Measurements from ENCODE around the gene PRICKLE1.

The PRICKLE1 gene

DNA sequence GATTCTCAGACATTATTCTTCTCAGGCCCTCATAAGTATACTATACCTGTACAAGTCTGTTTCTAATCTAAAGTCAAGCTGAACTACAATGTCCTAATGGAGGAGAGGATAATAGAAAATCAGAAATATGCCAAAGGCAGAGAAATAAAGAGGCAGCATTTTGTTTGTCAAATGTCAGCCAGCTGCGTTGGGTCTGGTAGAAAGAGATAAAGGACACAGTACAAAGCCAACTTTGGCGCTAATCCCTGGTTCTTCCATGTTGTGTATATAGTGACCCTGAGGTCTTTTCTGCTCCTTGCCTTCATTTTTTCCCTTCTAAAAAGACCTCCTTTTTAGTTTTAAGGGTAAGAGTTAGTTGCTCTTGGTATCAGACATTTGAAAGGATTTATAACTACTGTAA, 103.1 kb downstream of the PRICKLE1 start:
- no peak for DNase-seq

GRCh38 chr12:42485823-42486222, 103.7 kb downstream of the PRICKLE1 start:
- DNase-seq: no peak

DNA sequence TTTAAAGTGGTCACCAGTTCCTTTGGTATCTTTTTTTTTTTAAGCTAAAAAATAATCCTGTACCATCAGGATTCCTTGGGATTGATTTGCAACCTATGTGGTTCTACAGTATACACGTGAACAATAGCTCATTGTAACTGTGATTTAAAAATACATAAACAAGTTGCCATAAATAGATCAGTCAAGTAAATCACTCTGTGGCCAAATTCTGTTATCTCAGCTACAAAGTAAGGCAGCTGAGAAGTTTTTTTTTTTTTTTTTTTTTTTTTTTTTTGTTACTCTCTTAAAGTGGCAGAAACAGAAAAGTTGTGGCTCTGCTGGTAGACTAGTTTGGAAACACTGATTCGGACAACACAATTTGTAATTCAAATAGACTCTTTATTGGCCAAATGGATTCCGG, 104.5 kb downstream of the PRICKLE1 start:
- DNase-seq: no peak

- no peak for DNase-seq
Observed at GRCh38 chr12:42483521-42483790, 106.1 kb downstream of the PRICKLE1 start.

- peak; percentile 28 for DNase-seq
Observed at GRCh38 chr12:42482748-42483520, 106.6 kb downstream of the PRICKLE1 start.

- no peak for DNase-seq
Observed at GRCh38 chr12:42482041-42482747, 107.4 kb downstream of the PRICKLE1 start.

DNA sequence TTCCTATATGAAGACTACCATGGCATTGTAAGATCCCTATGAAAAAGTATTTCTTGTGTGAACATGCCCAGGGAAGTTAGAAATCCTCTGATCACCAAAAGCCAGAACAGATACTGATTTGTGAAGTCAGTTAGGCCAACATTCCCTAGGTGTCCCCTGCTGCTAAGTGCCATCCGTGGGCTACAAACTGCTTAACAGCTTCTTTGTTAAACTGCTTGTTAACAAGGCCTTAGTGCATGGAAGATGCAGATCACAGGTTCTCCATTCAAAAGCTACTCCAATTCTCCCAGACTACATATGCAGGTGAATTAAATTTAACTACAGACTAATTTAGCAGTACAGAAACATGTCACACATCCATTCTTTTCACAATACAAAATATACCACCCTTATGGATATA, 108.2 kb downstream of the PRICKLE1 start:
- no peak for DNase-seq

DNA sequence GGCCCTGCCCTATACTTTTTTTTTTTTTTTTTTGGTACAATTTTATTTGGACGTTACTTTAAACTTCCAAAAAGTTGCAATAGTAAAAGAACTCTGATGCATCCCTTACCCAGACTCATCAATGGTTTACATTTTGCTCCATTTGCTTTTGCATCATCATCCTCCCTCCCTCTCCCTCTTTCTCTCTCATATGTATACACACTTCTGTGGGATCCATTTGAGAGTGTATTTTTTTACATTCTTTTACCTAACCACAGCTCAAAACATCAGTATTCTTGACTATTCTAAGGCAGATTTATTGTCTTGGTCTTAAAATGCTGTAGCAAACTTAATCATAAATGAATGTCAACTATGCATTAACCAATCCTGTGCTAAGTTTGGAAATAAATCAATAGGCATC, 111.6 kb downstream of the PRICKLE1 start:
- no peak for DNase-seq

DNA sequence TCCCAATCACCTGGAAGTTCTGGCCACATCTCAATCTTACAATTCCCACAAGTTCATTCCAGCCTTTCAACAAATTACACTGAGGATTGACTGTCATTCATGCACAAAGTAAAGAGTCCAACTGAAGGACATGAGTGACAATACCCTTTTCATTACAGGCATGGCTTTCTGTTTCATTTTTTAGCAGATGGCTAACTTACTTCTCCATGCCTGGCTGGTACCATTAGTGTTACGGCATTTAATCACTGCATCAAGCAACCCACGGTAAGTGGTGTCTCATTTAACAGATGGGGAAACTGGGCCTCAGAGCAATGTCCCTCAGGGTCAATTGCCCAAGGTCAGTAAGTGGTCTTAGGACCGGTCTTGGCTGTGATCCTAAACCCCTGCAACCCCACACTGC, 114.4 kb downstream of the PRICKLE1 start:
- DNase-seq: no peak

- DNase-seq: no peak
Observed at GRCh38 chr12:42474391-42474790, 115.2 kb downstream of the PRICKLE1 start.

GRCh38 chr12:42473561-42473960, 116.0 kb downstream of the PRICKLE1 start:
- DNase-seq: no peak

GRCh38 chr12:42473130-42473529, 116.4 kb downstream of the PRICKLE1 start:
- DNase-seq: no peak

GRCh38 chr12:42472376-42472775, 117.2 kb downstream of the PRICKLE1 start:
- DNase-seq: no peak

GRCh38 chr12:42469355-42470175, 120.0 kb downstream of the PRICKLE1 start:
- no peak for DNase-seq

DNA sequence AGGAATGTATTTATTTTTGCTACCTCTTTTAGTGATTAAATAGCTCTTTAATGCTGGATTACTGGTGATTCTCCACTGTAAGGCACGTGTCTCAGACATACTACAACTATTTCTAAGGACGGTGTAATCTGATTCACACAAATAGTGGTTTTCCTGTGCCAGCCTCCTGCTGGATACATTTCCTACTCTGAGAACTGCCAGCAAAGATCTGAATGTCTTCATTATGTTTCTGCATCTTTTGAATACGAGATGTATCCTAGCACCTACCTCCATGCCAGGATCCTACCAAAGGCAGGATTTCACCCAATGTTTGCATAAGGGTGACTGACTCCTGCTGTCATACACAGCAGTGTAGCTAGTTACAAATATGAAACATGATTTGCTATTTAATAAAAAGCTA, 120.6 kb downstream of the PRICKLE1 start:
- DNase-seq: no peak

- no peak for DNase-seq
Observed at GRCh38 chr12:42468341-42468821, 121.2 kb downstream of the PRICKLE1 start.

GRCh38 chr12:42463671-42464070, 125.9 kb downstream of the PRICKLE1 start:
- DNase-seq: no peak

GRCh38 chr12:42462486-42462885, 127.1 kb downstream of the PRICKLE1 start:
- DNase-seq: no peak

- no peak for DNase-seq
Observed at GRCh38 chr12:42459336-42459847, 130.2 kb downstream of the PRICKLE1 start.

- DNase-seq: no peak
Observed at GRCh38 chr12:42458575-42458974, 131.0 kb downstream of the PRICKLE1 start.

- DNase-seq: no peak
Observed at GRCh38 chr12:42450248-42450647, 139.3 kb downstream of the PRICKLE1 start.

GRCh38 chr12:42448841-42449240, 140.7 kb downstream of the PRICKLE1 start:
- no peak for DNase-seq

DNA sequence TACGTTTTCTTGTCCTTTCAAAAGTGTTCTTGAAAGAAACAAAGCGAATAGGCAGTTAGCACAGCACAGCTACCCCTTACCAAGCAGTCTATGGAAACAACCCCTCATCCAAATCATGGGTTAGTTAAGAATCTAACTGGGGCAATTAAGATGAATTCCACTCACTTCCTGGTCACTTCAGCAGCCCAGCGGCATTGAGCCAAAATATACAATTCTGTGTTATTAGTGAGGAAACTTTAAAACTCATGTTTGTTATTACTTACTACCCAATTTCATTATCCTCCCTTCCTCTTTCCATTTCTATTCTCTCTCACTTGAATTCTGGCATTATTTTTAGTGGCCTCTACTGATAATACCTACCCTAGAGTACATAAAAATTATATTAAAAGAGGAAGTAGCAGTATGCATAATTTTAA, 142.2 kb downstream of the PRICKLE1 start:
- no peak for DNase-seq

GRCh38 chr12:42446761-42447160, 142.8 kb downstream of the PRICKLE1 start:
- DNase-seq: no peak

Measured in COR-L47 (cell line).